ENCODE measurements around the gene RMDN2. TPM values are rescaled to one million over a fixed set of nuclear protein-coding genes. Genes with fewer than 3 reads are reported as not detected.
"Not testable (repeated sequence)": the region's sequence is repeated elsewhere in the genome, so short reads cannot be mapped to it uniquely, and the experiment has no call there.

RMDN2 gene
- total RNA-seq, 1 experiment from 2014 or later = 3.2 TPM

- DNase-seq (ENCODE audit: unreplicated experiment) = no peak
- H3K4me3 Mint-ChIP-seq (ENCODE audit: unreplicated experiment) = no peak overlapping the region
- CTCF ChIA-PET = interaction anchor here (0.7 to 0.9 kb wide), 3 partner anchors 22 to 565 kb away, joined by 3 read pairs; no protein-coding TSS in a partner anchor
- intact Hi-C loops (cut with micrococcal nuclease) = no loop called here
- BruUV-seq (replicated peaks) = no TSS peak
- H3K4me1 Mint-ChIP-seq (ENCODE audit: insufficient read depth, unreplicated experiment) = no peaks in the 10 kb centered on the region
- no peak for TF ChIP-seq CTCF (IDR thresholded peaks at IDR 0.05; ENCODE audit: unreplicated experiment)
- H3K36me3 Mint-ChIP-seq (ENCODE audit: insufficient read depth, unreplicated experiment) = peaks cover 7% of the 10 kb centered on the region
- no peaks in the 10 kb centered on the region for H3K27me3 Mint-ChIP-seq (ENCODE audit: insufficient read depth, unreplicated experiment)
- H3K9me3 Mint-ChIP-seq (ENCODE audit: unreplicated experiment) = peaks cover 14% of the 10 kb centered on the region
- H3K27ac Mint-ChIP-seq (ENCODE audit: low read depth, unreplicated experiment) = no peak overlapping the region
- POLR2A ChIA-PET = interaction anchor here (2.0 kb wide), 1 partner anchor 10 kb away, joined by 5 read pairs; the partner anchor contains the start of gene RMDN2
These were observed 9.8 kb downstream of the RMDN2 start for GRCh38 chr2:37934591-37935513.

GRCh38 chr2:37937568-37937967, 12.5 kb downstream of the RMDN2 start:
- H3K27me3 Mint-ChIP-seq (ENCODE audit: insufficient read depth, unreplicated experiment); BruUV-seq (replicated peaks); DNase-seq (ENCODE audit: unreplicated experiment); H3K4me1 Mint-ChIP-seq (ENCODE audit: insufficient read depth, unreplicated experiment); intact Hi-C loops (cut with micrococcal nuclease); CTCF ChIA-PET; H3K4me3 Mint-ChIP-seq (ENCODE audit: unreplicated experiment); POLR2A ChIA-PET; H3K36me3 Mint-ChIP-seq (ENCODE audit: insufficient read depth, unreplicated experiment); H3K27ac Mint-ChIP-seq (ENCODE audit: low read depth, unreplicated experiment): not testable (repeated sequence)
- H3K9me3 Mint-ChIP-seq (ENCODE audit: unreplicated experiment) = peaks cover 21% of the 10 kb centered on the region

GRCh38 chr2:37941267-37941666, 16.2 kb downstream of the RMDN2 start:
- H3K4me3 Mint-ChIP-seq (ENCODE audit: unreplicated experiment); DNase-seq (ENCODE audit: unreplicated experiment); H3K27me3 Mint-ChIP-seq (ENCODE audit: insufficient read depth, unreplicated experiment); H3K27ac Mint-ChIP-seq (ENCODE audit: low read depth, unreplicated experiment); H3K36me3 Mint-ChIP-seq (ENCODE audit: insufficient read depth, unreplicated experiment); H3K4me1 Mint-ChIP-seq (ENCODE audit: insufficient read depth, unreplicated experiment); BruUV-seq (replicated peaks); POLR2A ChIA-PET; intact Hi-C loops (cut with micrococcal nuclease): not testable (repeated sequence)
- peaks cover 21% of the 10 kb centered on the region for H3K9me3 Mint-ChIP-seq (ENCODE audit: unreplicated experiment)
- CTCF ChIA-PET = interaction anchor here (0.6 to 2.1 kb wide), 2 partner anchors 17 to 623 kb away, joined by 3 to 5 read pairs; no protein-coding TSS in a partner anchor

- Mint-ChIP-seq H3K27me3 (ENCODE audit: insufficient read depth, unreplicated experiment) (no peaks in the 10 kb centered on the region), H3K36me3 (ENCODE audit: insufficient read depth, unreplicated experiment) (no peaks in the 10 kb centered on the region), H3K4me1 (ENCODE audit: insufficient read depth, unreplicated experiment) (no peaks in the 10 kb centered on the region), H3K27ac (ENCODE audit: low read depth, unreplicated experiment) (no peak overlapping the region), H3K4me3 (ENCODE audit: unreplicated experiment) (no peak overlapping the region), H3K9me3 (ENCODE audit: unreplicated experiment) (peaks cover 12% of the 10 kb centered on the region)
- no TSS peak for BruUV-seq (replicated peaks)
- DNase-seq (ENCODE audit: unreplicated experiment) = no peak
- POLR2A ChIA-PET = interaction anchor here (0.5 kb wide), 1 partner anchor 554 kb away, joined by 3 read pairs; no protein-coding TSS in a partner anchor
- no peak for TF ChIP-seq CTCF (IDR thresholded peaks at IDR 0.05; ENCODE audit: unreplicated experiment)
- intact Hi-C loops (cut with micrococcal nuclease) = no loop called here
- CTCF ChIA-PET = no interaction called here
These were observed 19.2 kb downstream of the RMDN2 start for GRCh38 chr2:37944268-37944667.

GRCh38 chr2:37947306-37947705, 22.2 kb downstream of the RMDN2 start:
- no peak overlapping the region for H3K27ac Mint-ChIP-seq (ENCODE audit: low read depth, unreplicated experiment)
- no peaks in the 10 kb centered on the region for H3K4me1 Mint-ChIP-seq (ENCODE audit: insufficient read depth, unreplicated experiment)
- CTCF ChIA-PET = interaction anchor here (0.6 kb wide), 1 partner anchor 330 kb away, joined by 3 read pairs; no protein-coding TSS in a partner anchor
- POLR2A ChIA-PET = interaction anchor here (0.7 kb wide), 1 partner anchor 64 kb away, joined by 3 read pairs; no protein-coding TSS in a partner anchor
- intact Hi-C loops (cut with micrococcal nuclease) = no loop called here
- H3K27me3 Mint-ChIP-seq (ENCODE audit: insufficient read depth, unreplicated experiment) = no peaks in the 10 kb centered on the region
- TF ChIP-seq CTCF (IDR thresholded peaks at IDR 0.05; ENCODE audit: unreplicated experiment) = no peak
- H3K9me3 Mint-ChIP-seq (ENCODE audit: unreplicated experiment) = no peaks in the 10 kb centered on the region
- no TSS peak for BruUV-seq (replicated peaks)
- H3K4me3 Mint-ChIP-seq (ENCODE audit: unreplicated experiment) = no peak overlapping the region
- no peak for DNase-seq (ENCODE audit: unreplicated experiment)
- no peaks in the 10 kb centered on the region for H3K36me3 Mint-ChIP-seq (ENCODE audit: insufficient read depth, unreplicated experiment)

- H3K27ac Mint-ChIP-seq (ENCODE audit: low read depth, unreplicated experiment); BruUV-seq (replicated peaks); H3K36me3 Mint-ChIP-seq (ENCODE audit: insufficient read depth, unreplicated experiment); intact Hi-C loops (cut with micrococcal nuclease); H3K4me3 Mint-ChIP-seq (ENCODE audit: unreplicated experiment); DNase-seq (ENCODE audit: unreplicated experiment); H3K4me1 Mint-ChIP-seq (ENCODE audit: insufficient read depth, unreplicated experiment); H3K27me3 Mint-ChIP-seq (ENCODE audit: insufficient read depth, unreplicated experiment): not testable (repeated sequence)
- H3K9me3 Mint-ChIP-seq (ENCODE audit: unreplicated experiment) = peaks cover 14% of the 10 kb centered on the region
- ChIA-PET CTCF (interaction anchor here (0.6 kb wide), 1 partner anchor 14 kb away, joined by 4 read pairs; no protein-coding TSS in a partner anchor), POLR2A (interaction anchor here (0.6 to 2.0 kb wide), 2 partner anchors 13 to 39 kb away, joined by 3 to 7 read pairs; no protein-coding TSS in a partner anchor)
These were observed 37.1 kb downstream of the RMDN2 start for GRCh38 chr2:37962018-37962739.

Data from MCF 10A (cell line).